DMS153 treated with DMSO at 0.1 percent for 48 hours (cell line): ENCODE data around the gene GCNA.
"Not testable (repeated sequence)": the region's sequence is repeated elsewhere in the genome, so short reads cannot be mapped to it uniquely, and the experiment has no call there.

Experiments
- DNase-seq: peaks from one replicate; lab custom pipeline; 2025; ENCODE audit not compliant: unreplicated experiment; lab: John Stamatoyannopoulos, UW

Gene GCNA

GRCh38 chrX:71556036-71556435, 22.2 kb upstream of the GCNA start:
- DNase-seq: no peak

- DNase-seq: no peak
These were observed 19.3 kb upstream of the GCNA start for GRCh38 chrX:71558920-71559319.

GRCh38 chrX:71559773-71560172, 18.5 kb upstream of the GCNA start:
- not testable (repeated sequence) for DNase-seq

GRCh38 chrX:71563921-71564320, 14.3 kb upstream of the GCNA start:
- DNase-seq: no peak

GRCh38 chrX:71565474-71566041, 12.7 kb upstream of the GCNA start:
- DNase-seq: no peak

GRCh38 chrX:71571390-71571789, 6.8 kb upstream of the GCNA start:
- not testable (repeated sequence) for DNase-seq

- DNase-seq: no peak
These were observed 4.6 kb upstream of the GCNA start for GRCh38 chrX:71573590-71573989.

GRCh38 chrX:71577682-71578081, 555 bp upstream of the GCNA start:
- DNase-seq: no peak

- no peak for DNase-seq
These were observed 1.1 kb downstream of the GCNA start for GRCh38 chrX:71579136-71579989.

- DNase-seq: no peak
These were observed 1.7 kb downstream of the GCNA start for GRCh38 chrX:71579990-71580380.

- no peak for DNase-seq
These were observed 3.0 kb downstream of the GCNA start for GRCh38 chrX:71581210-71581609.

GRCh38 chrX:71586929-71587328, 8.7 kb downstream of the GCNA start:
- no peak for DNase-seq

- DNase-seq: not testable (repeated sequence)
These were observed 15.0 kb downstream of the GCNA start for GRCh38 chrX:71593210-71593609.

GRCh38 chrX:71599965-71600364, 21.7 kb downstream of the GCNA start:
- no peak for DNase-seq

GRCh38 chrX:71603618-71604017, 25.4 kb downstream of the GCNA start:
- no peak for DNase-seq

GRCh38 chrX:71604141-71604540, 25.9 kb downstream of the GCNA start:
- DNase-seq: no peak

- no peak for DNase-seq
These were observed 26.7 kb downstream of the GCNA start for GRCh38 chrX:71604796-71605568.

GRCh38 chrX:71606536-71607216, 28.4 kb downstream of the GCNA start:
- no peak for DNase-seq

- DNase-seq: no peak
These were observed 29.3 kb downstream of the GCNA start for GRCh38 chrX:71607488-71607887.

- DNase-seq: no peak
These were observed 31.0 kb downstream of the GCNA start for GRCh38 chrX:71609095-71609750.

- DNase-seq: not testable (repeated sequence)
These were observed 33.5 kb downstream of the GCNA start for GRCh38 chrX:71611736-71612135.
